ENCODE results near the gene STX18. TPM values are rescaled to one million over a fixed set of nuclear protein-coding genes. Genes with fewer than 3 reads are reported as not detected.

Gene STX18
- total RNA-seq, 2 donors from 2014 or later = 18.5 to 39.8 TPM

GRCh38 chr4:4392501-4393183 lies 149.2 kb downstream of the STX18 start:
- H3K4me1 ChIP-seq (ENCODE audit: control insufficient read depth in 1 of 2, low read depth in 2 of 2) = peaks cover 4% of the 10 kb centered on the region in 2 donors

DNA sequence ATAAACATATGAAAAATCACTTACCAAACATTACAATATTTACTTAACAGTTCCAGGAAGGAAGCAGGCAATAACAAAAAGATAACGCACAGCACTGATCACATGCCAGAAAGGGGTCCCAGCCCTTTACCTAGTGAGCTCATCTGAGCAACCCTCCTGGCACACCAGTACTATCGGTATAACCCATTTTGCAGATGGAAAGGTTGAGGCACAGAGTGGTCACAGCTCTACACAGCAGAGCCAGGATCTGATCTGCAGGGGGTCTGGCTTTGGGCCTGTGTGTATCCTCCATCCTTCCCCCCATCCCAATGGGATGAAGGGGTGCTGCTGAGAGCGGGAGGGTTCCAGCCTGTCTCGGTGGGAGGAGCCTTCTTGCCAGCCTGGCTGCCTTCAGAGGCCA lies 150.0 kb downstream of the STX18 start:
- TF ChIP-seq CTCF (IDR thresholded peaks at IDR 0.05) = no peak
- DNase-seq (ENCODE audit: low spot score) = no peak

More at GRCh38 chr4:4392501-4393183, 149.2 kb downstream of the STX18 start:
- no peak overlapping the region for H3K27ac ChIP-seq
- ATAC-seq (ENCODE audit: insufficient number of reproducible peaks, low FRiP score, low read depth) (no peak), DNase-seq (ENCODE audit: low spot score) (no peak)
- no peaks in the 10 kb centered on the region for H3K9me3 ChIP-seq
- no peak for TF ChIP-seq CTCF (IDR thresholded peaks at IDR 0.05)
- H3K36me3 ChIP-seq = no peaks in the 10 kb centered on the region
- no peaks in the 10 kb centered on the region for H3K27me3 ChIP-seq (replicated peaks; ENCODE audit: insufficient read depth)
- H3K4me3 ChIP-seq = no peak overlapping the region

DNA sequence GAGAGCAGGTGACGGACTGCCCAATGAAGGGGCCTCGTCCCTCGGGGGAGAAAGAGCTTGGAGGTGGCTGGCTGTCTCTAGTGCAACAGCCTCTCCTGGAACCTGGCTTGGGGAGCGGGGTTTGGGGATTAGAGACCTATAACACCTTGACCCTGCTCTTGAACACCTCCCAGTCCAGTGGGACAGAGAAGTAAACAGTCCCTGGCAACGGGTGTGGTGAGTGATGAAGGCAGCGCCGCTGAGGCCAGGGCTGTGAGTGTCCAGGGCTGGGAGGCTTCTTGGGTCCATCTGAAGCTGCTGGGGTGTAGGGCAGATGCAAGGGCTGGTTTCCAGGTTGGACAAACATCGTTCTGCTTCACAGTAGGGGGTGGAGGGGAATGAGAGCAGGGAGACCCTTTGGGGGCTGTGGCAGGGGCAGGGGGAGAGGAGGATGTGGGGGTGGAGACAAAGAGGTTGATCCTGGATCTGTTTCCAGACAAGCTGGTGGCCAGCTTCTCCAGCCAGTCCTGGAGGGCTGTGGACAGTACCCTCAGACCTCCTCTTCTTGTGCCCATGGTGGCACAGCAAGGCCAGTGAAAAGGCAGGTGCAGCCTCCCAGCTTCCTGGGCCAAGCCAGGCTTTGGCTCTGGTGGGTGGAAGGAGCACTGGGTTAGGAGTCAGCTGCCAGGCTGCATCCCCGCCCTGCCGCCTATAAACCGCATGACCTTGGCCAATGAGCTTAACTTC lies 151.2 kb downstream of the STX18 start:
- H3K27me3 ChIP-seq (replicated peaks; ENCODE audit: insufficient read depth) = no peaks in the 10 kb centered on the region
- TF ChIP-seq CTCF (IDR thresholded peaks at IDR 0.05) = no peak
- DNase-seq (ENCODE audit: low spot score) (no peak), ATAC-seq (ENCODE audit: insufficient number of reproducible peaks, low FRiP score, low read depth) (no peak)
- H3K4me3 ChIP-seq = no peak overlapping the region
- peaks cover 6 to 24% of the 10 kb centered on the region in 2 donors for H3K4me1 ChIP-seq (ENCODE audit: control insufficient read depth in 1 of 2, low read depth in 2 of 2)
- H3K9me3 ChIP-seq = no peaks in the 10 kb centered on the region
- H3K36me3 ChIP-seq = no peaks in the 10 kb centered on the region
- no peak overlapping the region for H3K27ac ChIP-seq

More for the DNA sequence above, 150.0 kb downstream of the STX18 start:
- H3K4me1 ChIP-seq (ENCODE audit: control insufficient read depth in 1 of 2, low read depth in 2 of 2) = peaks cover 6 to 12% of the 10 kb centered on the region in 2 donors
- H3K27ac ChIP-seq = no peak overlapping the region
- no peaks in the 10 kb centered on the region for H3K36me3 ChIP-seq
- no peaks in the 10 kb centered on the region for H3K27me3 ChIP-seq (replicated peaks; ENCODE audit: insufficient read depth)
- no peaks in the 10 kb centered on the region for H3K9me3 ChIP-seq
- no peak overlapping the region for H3K4me3 ChIP-seq
- no peak for ATAC-seq (ENCODE audit: insufficient number of reproducible peaks, low FRiP score, low read depth)

DNA sequence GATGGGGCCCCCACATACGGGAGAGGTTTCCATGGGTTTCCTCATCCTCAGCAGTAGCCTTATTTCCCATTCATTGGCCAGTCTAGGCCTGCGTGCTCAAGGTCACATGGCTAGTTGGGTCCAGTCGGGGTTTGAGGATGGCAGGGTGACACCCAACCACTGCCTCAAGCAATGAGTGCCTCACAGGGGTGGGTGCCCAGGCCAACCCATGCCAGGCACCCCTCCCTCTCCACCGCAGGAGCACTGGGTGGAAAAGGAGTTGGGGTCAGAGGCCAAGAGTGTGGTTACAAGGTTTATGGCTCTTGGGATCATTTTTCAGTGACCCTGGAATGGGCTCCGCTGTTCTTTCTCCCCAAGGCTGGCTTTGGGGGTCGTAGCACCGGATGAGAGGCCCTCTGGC lies 151.8 kb downstream of the STX18 start:
- no peak for TF ChIP-seq CTCF (IDR thresholded peaks at IDR 0.05)
- no peaks in the 10 kb centered on the region for H3K36me3 ChIP-seq
- H3K9me3 ChIP-seq = no peaks in the 10 kb centered on the region
- DNase-seq (ENCODE audit: low spot score) (no peak), ATAC-seq (ENCODE audit: insufficient number of reproducible peaks, low FRiP score, low read depth) (no peak)
- no peak overlapping the region for H3K27ac ChIP-seq
- H3K4me3 ChIP-seq = no peak overlapping the region
- H3K4me1 ChIP-seq (ENCODE audit: control insufficient read depth in 1 of 2, low read depth in 2 of 2) = peaks cover 6 to 24% of the 10 kb centered on the region in 2 donors
- H3K27me3 ChIP-seq (replicated peaks; ENCODE audit: insufficient read depth) = no peaks in the 10 kb centered on the region

DNA sequence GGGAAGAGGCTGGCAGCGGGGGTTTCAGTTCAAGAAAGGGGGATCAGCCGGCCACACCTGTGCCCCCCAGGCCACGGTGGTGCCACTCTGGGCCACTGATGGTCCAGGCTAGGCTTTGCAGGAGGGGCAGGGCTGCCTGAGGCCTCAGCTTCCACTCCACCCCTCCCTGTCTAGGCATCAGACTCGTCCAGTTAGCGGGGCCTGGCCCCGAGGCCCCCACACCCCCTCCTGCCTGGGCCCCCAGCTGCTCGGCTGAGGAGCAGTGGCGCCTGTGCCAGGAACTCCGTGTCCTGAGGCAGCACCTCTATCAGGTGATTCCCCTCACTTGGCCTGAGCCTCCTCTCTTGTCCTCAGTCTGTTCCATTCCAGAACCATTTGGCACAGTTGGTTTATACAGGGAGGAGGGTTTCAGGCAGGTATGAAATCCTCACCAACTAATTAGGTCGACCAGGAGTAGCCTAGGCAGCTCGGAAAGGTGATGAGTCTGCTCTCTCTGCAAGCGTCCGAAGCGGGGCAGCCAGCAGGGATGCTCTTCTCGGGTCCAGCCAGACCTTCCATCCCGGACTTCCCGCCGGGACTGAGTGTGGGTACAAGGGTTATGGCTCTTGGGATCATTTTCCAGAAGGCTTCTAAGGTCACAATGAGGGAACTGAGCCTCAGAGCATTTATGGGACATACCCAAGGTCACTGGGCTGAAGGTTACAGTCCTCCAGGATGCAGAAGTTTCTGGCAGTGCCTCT lies 152.8 kb downstream of the STX18 start:
- DNase-seq (ENCODE audit: low spot score) (no peak), ATAC-seq (ENCODE audit: insufficient number of reproducible peaks, low FRiP score, low read depth) (no peak)
- H3K27ac ChIP-seq = no peak overlapping the region
- H3K4me1 ChIP-seq (ENCODE audit: control insufficient read depth in 1 of 2, low read depth in 2 of 2) = peaks cover 6 to 24% of the 10 kb centered on the region in 2 donors
- no peaks in the 10 kb centered on the region for H3K27me3 ChIP-seq (replicated peaks; ENCODE audit: insufficient read depth)
- TF ChIP-seq CTCF (IDR thresholded peaks at IDR 0.05) = no peak
- no peaks in the 10 kb centered on the region for H3K9me3 ChIP-seq
- no peaks in the 10 kb centered on the region for H3K36me3 ChIP-seq
- no peak overlapping the region for H3K4me3 ChIP-seq
